ENCODE results near the gene ASTN2.

GRCh38 chr9:117180896-117181445 lies 233.9 kb downstream of the ASTN2 start:
- TF ChIP-seq, protein P1, sequence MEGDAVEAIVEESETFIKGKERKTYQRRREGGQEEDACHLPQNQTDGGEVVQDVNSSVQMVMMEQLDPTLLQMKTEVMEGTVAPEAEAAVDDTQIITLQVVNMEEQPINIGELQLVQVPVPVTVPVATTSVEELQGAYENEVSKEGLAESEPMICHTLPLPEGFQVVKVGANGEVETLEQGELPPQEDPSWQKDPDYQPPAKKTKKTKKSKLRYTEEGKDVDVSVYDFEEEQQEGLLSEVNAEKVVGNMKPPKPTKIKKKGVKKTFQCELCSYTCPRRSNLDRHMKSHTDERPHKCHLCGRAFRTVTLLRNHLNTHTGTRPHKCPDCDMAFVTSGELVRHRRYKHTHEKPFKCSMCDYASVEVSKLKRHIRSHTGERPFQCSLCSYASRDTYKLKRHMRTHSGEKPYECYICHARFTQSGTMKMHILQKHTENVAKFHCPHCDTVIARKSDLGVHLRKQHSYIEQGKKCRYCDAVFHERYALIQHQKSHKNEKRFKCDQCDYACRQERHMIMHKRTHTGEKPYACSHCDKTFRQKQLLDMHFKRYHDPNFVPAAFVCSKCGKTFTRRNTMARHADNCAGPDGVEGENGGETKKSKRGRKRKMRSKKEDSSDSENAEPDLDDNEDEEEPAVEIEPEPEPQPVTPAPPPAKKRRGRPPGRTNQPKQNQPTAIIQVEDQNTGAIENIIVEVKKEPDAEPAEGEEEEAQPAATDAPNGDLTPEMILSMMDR (IDR thresholded peaks at IDR 0.05): no peak
- TF ChIP-seq POLR2A (IDR thresholded peaks at IDR 0.05): no peak
- TF ChIP-seq POLR2AphosphoS5 (IDR thresholded peaks at IDR 0.05): no peak
- TF ChIP-seq EP300 (IDR thresholded peaks at IDR 0.05): no peak

All from sigmoid colon (tissue), 4 donors.